Prostate gland (tissue), 2 donors: Measurements from ENCODE around the gene RNF10.

ENCODE experiments used
- CTCF ChIP-seq, 4 experiments: fragments of 200-600 bp in 2 of 4; fragments of 450-650 bp in 2 of 4; sonication (generic) in 2 of 4; IDR thresholded peaks; 1 replicate in 3 of 4; 2 replicates in 1 of 4; pipeline ENCODE4 v1.5.1; 2016 to 2019; ENCODE audit warnings: antibody characterized with exemption in 4 of 4, mild to moderate bottlenecking in 2 of 4, moderate library complexity in 2 of 4
- POLR2A ChIP-seq: fragments of 450-650 bp; IDR thresholded peaks from one replicate; pipeline ENCODE4 v1.6.1; 2016; ENCODE audit warnings: antibody characterized with exemption, mild to moderate bottlenecking

- TF ChIP-seq POLR2A (no peak), CTCF (IDR thresholded peaks at IDR 0.05) (no peak)
Observed at GRCh38 chr12:120490833-120491512, 43.2 kb upstream of the RNF10 start.
